NT2/D1 (cell line): Measurements from ENCODE around the gene ETF1.

ENCODE experiments used
- YY1 ChIP-seq: IDR thresholded peaks from 2 replicates; pipeline ENCODE4 v1.6.1; 2011; ENCODE audit not compliant: insufficient read length, insufficient read depth
- ZNF274 ChIP-seq: IDR thresholded peaks from 2 replicates; pipeline ENCODE4 v1.6.1; 2011; ENCODE audit warnings: mild to moderate bottlenecking, low read depth, low read length

DNA sequence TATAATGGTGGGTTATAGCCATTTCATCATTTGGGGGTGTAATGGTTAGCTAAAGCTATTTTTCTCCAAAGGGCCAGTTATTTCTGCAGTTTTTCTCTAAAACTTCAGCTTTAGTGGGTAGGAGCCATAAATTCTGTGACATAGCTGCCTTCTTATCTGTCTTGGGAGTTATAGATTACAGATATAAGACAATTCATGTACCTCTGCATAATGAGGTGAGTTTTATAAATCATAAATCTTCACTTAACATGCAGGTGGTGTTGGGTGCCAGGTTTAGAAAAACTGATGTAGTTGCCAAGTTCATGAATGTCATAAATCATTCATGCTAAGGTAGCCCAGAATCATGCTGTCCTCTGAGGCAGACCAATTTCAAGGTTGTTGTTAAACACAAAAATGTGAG is 42.1 kb upstream of the ETF1 start:
- TF ChIP-seq ZNF274 (no peak), YY1 (no peak)
